CD4-positive, alpha-beta T cell (primary cell): ENCODE results near the gene ZBTB39. TPM values are rescaled to one million over a fixed set of nuclear protein-coding genes. Genes with fewer than 3 reads are reported as not detected.

ENCODE experiments used
- ATAC-seq: fragments of 200-7000 bp; cut with Tn5 transposase; one replicate; pipeline ENCODE4 v1.10.0; 2022; ENCODE audit warnings: mild to moderate bottlenecking; ENCODE audit not compliant: poor library complexity
- CTCF ChIA-PET: fragments of 350-600 bp; sonication (Branson Sonifier 250); formaldehyde crosslinking; loops from one replicate; lab custom pipeline; 2021; ENCODE audit warnings: antibody characterized with exemption, inconsistent platforms; lab: Charles Lee
- POLR2A ChIA-PET: fragments of 350-600 bp; sonication (Branson Sonifier 250); formaldehyde crosslinking; loops from one replicate; lab custom pipeline; 2021; ENCODE audit warnings: antibody characterized with exemption, inconsistent platforms; lab: Charles Lee
- DNase-seq, 14 experiments: peaks; one replicate each; pipeline ENCODE4 v3.0.0-alpha.2; 2013 to 2020; ENCODE audit warnings: mixed read lengths in 2 of 14
- H3K27ac ChIP-seq, 2 donors: one replicate each; pipeline versions ENCODE4 v1.5.1 to v1.7.0; 2013; ENCODE audit warnings: low read length in 2 of 2, low read depth in 1 of 2, mild to moderate bottlenecking in 1 of 2
- H3K27me3 ChIP-seq, 2 experiments: 1 replicate in 1 of 2; 2 replicates in 1 of 2; pipeline versions ENCODE4 v1.6.1 to v1.7.0; 2013; ENCODE audit warnings: low read length in 2 of 2, control low read depth in 1 of 2, mild to moderate bottlenecking in 1 of 2, moderate library complexity in 1 of 2; ENCODE audit not compliant: insufficient read depth in 2 of 2, control insufficient read depth in 1 of 2
- H3K36me3 ChIP-seq: one replicate; pipeline ENCODE4 v1.6.1; 2013; ENCODE audit warnings: low read length, control low read depth; ENCODE audit not compliant: insufficient read depth
- H3K4me1 ChIP-seq: one replicate; pipeline ENCODE4 v1.6.1; 2013; ENCODE audit warnings: low read length, control low read depth; ENCODE audit not compliant: insufficient read depth
- H3K4me3 ChIP-seq: one replicate; pipeline ENCODE4 v1.5.1; 2013; ENCODE audit warnings: mild to moderate bottlenecking, low read length, moderate library complexity
- H3K9me3 ChIP-seq, 2 experiments: 1 replicate in 1 of 2; 2 replicates in 1 of 2; pipeline versions ENCODE4 v1.6.1 to v1.7.0; 2013; ENCODE audit warnings: low read length in 2 of 2, mild to moderate bottlenecking in 2 of 2, control low read depth in 1 of 2, moderate library complexity in 1 of 2; ENCODE audit not compliant: control insufficient read depth in 1 of 2, insufficient read depth in 1 of 2
- H3K27ac Mint-ChIP-seq: one replicate; pipeline ENCODE4 v1.8.0; 2020; ENCODE audit warnings: mixed read lengths
- H3K27me3 Mint-ChIP-seq: one replicate; pipeline ENCODE4 v1.8.0; 2021; ENCODE audit warnings: mixed read lengths
- H3K36me3 Mint-ChIP-seq: one replicate; pipeline ENCODE4 v1.8.0; 2021; ENCODE audit warnings: low read depth, mixed read lengths
- H3K4me1 Mint-ChIP-seq: one replicate; pipeline ENCODE4 v1.8.0; 2021; ENCODE audit warnings: low read depth, mixed read lengths
- H3K4me3 Mint-ChIP-seq: one replicate; pipeline ENCODE4 v1.8.0; 2020; ENCODE audit warnings: mild to moderate bottlenecking, mixed read lengths
- H3K9me3 Mint-ChIP-seq: one replicate; pipeline ENCODE4 v1.8.0; 2020; ENCODE audit warnings: mixed read lengths
- CTCF ChIP-seq: fragments of 200-600 bp; IDR thresholded peaks from one replicate; pipeline ENCODE4 v1.8.0; 2022; ENCODE audit warnings: antibody characterized with exemption, mild to moderate bottlenecking
- intact Hi-C, 2 experiments: fragments of 100-400 bp; cut with DNase I in 1 of 2; cut with micrococcal nuclease in 1 of 2; formaldehyde crosslinking; loops; one replicate each; pipeline versions ENCODE4 v1.15.1 to v1.9.0; 2023 to 2025; cut with DNase I, micrococcal nuclease
- total RNA-seq, 174 experiments: library from RNA in 2 of 174; stranded (reverse) in 2 of 174; gene quantifications; one replicate each; pipeline ENCODE4 v1.2.3 and lab custom pipeline; 2021 to 2026

The ZBTB39 gene
- total RNA-seq, 2 experiments from 2014 or later = 6.9 to 8.0 TPM

GRCh38 chr12:56989861-56990610, 16.3 kb downstream of the ZBTB39 start:
- Histone ChIP-seq H3K9me3 (no peaks in the 10 kb centered on the region), H3K27me3 (no peaks in the 10 kb centered on the region), H3K4me1 (peaks cover 18% of the 10 kb centered on the region), H3K36me3 (no peaks in the 10 kb centered on the region), H3K27ac (no peak overlapping the region), H3K4me3 (no peak overlapping the region)
- Mint-ChIP-seq H3K4me1 (peaks cover 14% of the 10 kb centered on the region), H3K27me3 (no peaks in the 10 kb centered on the region), H3K36me3 (no peaks in the 10 kb centered on the region), H3K4me3 (no peak overlapping the region), H3K9me3 (no peaks in the 10 kb centered on the region), H3K27ac (no peak overlapping the region)
- TF ChIP-seq CTCF = no peak
- no peak for DNase-seq
- POLR2A ChIA-PET = no interaction called here
- intact Hi-C loops = loop anchor here (5.0 kb wide), 2 partner anchors 153 to 478 kb away; no protein-coding TSS in a partner anchor
- ATAC-seq = no peak
- CTCF ChIA-PET = interaction anchor here (1.3 to 1.8 kb wide), 2 partner anchors 11 to 79 kb away, joined by 4 to 6 read pairs; no protein-coding TSS in a partner anchor

- H3K4me3 ChIP-seq = no peak overlapping the region
- no peak for TF ChIP-seq CTCF
- H3K36me3 Mint-ChIP-seq = no peaks in the 10 kb centered on the region
- no peaks in the 10 kb centered on the region for H3K36me3 ChIP-seq
- H3K27ac Mint-ChIP-seq = no peak overlapping the region
- ChIA-PET CTCF (interaction anchor here (0.6 to 2.6 kb wide), 8 partner anchors 13 to 235 kb away, joined by 3 to 7 read pairs (median 4); partner anchors contain the start of genes NEMP1 and PRIM1), POLR2A (no interaction called here)
- H3K27me3 ChIP-seq = no peaks in the 10 kb centered on the region
- no peaks in the 10 kb centered on the region for H3K27me3 Mint-ChIP-seq
- H3K27ac ChIP-seq = no peak overlapping the region
- ATAC-seq (no peak), DNase-seq (peak in 1 of 14 experiments; percentile 11)
- peaks cover 14% of the 10 kb centered on the region for H3K4me1 Mint-ChIP-seq
- intact Hi-C loops = loop anchor here (5.0 kb wide), 2 partner anchors 151 to 476 kb away; no protein-coding TSS in a partner anchor
- no peaks in the 10 kb centered on the region for H3K9me3 ChIP-seq
- no peak overlapping the region for H3K4me3 Mint-ChIP-seq
- H3K9me3 Mint-ChIP-seq = no peaks in the 10 kb centered on the region
- peaks cover 18% of the 10 kb centered on the region for H3K4me1 ChIP-seq
Observed at GRCh38 chr12:56988207-56988739, 18.1 kb downstream of the ZBTB39 start.

GRCh38 chr12:56987551-56988053, 18.7 kb downstream of the ZBTB39 start:
- Histone ChIP-seq H3K4me3 (no peak overlapping the region), H3K27me3 (no peaks in the 10 kb centered on the region), H3K4me1 (peaks cover 18% of the 10 kb centered on the region), H3K9me3 (no peaks in the 10 kb centered on the region), H3K36me3 (no peaks in the 10 kb centered on the region), H3K27ac (no peak overlapping the region)
- Mint-ChIP-seq H3K36me3 (no peaks in the 10 kb centered on the region), H3K4me3 (no peak overlapping the region), H3K27ac (no peak overlapping the region), H3K9me3 (no peaks in the 10 kb centered on the region), H3K4me1 (peaks cover 14% of the 10 kb centered on the region), H3K27me3 (no peaks in the 10 kb centered on the region)
- peak; percentile 86 for ATAC-seq
- peak; percentile 53 to 86 (median 68) for DNase-seq
- intact Hi-C loops = loop anchor here (1.0 to 5.0 kb wide), 4 partner anchors 150 to 475 kb away; no protein-coding TSS in a partner anchor
- CTCF ChIA-PET = interaction anchor here (0.6 to 2.6 kb wide), 7 partner anchors 14 to 235 kb away, joined by 3 to 7 read pairs (median 3); partner anchors contain the start of genes NEMP1 and PRIM1
- POLR2A ChIA-PET = no interaction called here
- peak; percentile 82 for TF ChIP-seq CTCF
